Suprapubic skin (tissue), 4 donors: Measurements from ENCODE around the gene HMCN1.

ENCODE experiments used
- CTCF ChIP-seq, 2 donors: fragments of 200-600 bp in 1 of 2; fragments of 450-650 bp in 1 of 2; sonication (generic) in 1 of 2; IDR thresholded peaks; one replicate each; pipeline ENCODE4 v1.5.1; 2016 to 2019; ENCODE audit warnings: antibody characterized with exemption in 2 of 2, mild to moderate bottlenecking in 1 of 2, moderate library complexity in 1 of 2
- EP300 ChIP-seq: sonication (generic); formaldehyde crosslinking; IDR thresholded peaks from one replicate; pipeline ENCODE4 v1.6.1; 2017; ENCODE audit warnings: antibody characterized with exemption
- POLR2A ChIP-seq, 2 donors: fragments of 450-650 bp; IDR thresholded peaks; one replicate each; pipeline ENCODE4 v1.6.1; 2017; ENCODE audit warnings: antibody characterized with exemption in 2 of 2, mild to moderate bottlenecking in 2 of 2, moderate library complexity in 2 of 2
- POLR2AphosphoS5 ChIP-seq, 3 donors: sonication (generic); formaldehyde crosslinking; IDR thresholded peaks; one replicate each; pipeline ENCODE4 v1.6.1; 2017; ENCODE audit warnings: antibody characterized with exemption in 3 of 3

GRCh38 chr1:185871627-185872150 is 137.5 kb downstream of the HMCN1 start:
- TF ChIP-seq CTCF (IDR thresholded peaks at IDR 0.05) (no peak), POLR2A (IDR thresholded peaks at IDR 0.05) (no peak), POLR2AphosphoS5 (IDR thresholded peaks at IDR 0.05) (no peak), EP300 (no peak)
